Calu3 (cell line): Measurements from ENCODE around the gene MAK. TPM values are rescaled to one million over a fixed set of nuclear protein-coding genes. Genes with fewer than 3 reads are reported as not detected.

Experiments
- BruUV-seq: library from RNA; stranded (reverse); fragments of 400-500 nt; replicated peaks from 2 replicates; lab custom pipeline; 2021; lab: Mats Ljungman, UMichigan
- CTCF ChIA-PET: fragments of 300-600 bp; sonication (Branson Sonifier 250); formaldehyde crosslinking; loops from one replicate; lab custom pipeline; 2022; ENCODE audit warnings: antibody characterized with exemption; lab: Charles Lee
- DNase-seq: peaks from one replicate; pipeline ENCODE4 v3.0.0; 2022
- H3K27ac Mint-ChIP-seq: one replicate; pipeline ENCODE4 v1.8.0; 2022; ENCODE audit warnings: mixed read lengths; ENCODE audit not compliant: unreplicated experiment
- H3K27me3 Mint-ChIP-seq: one replicate; pipeline ENCODE4 v1.8.0; 2022; ENCODE audit warnings: mixed read lengths; ENCODE audit not compliant: unreplicated experiment
- H3K36me3 Mint-ChIP-seq: one replicate; pipeline ENCODE4 v1.8.0; 2022; ENCODE audit warnings: mild to moderate bottlenecking, moderate library complexity, mixed read lengths; ENCODE audit not compliant: insufficient read depth, unreplicated experiment
- H3K4me1 Mint-ChIP-seq: one replicate; pipeline ENCODE4 v1.8.0; 2022; ENCODE audit warnings: mild to moderate bottlenecking, low read depth, mixed read lengths; ENCODE audit not compliant: unreplicated experiment
- H3K4me3 Mint-ChIP-seq: one replicate; pipeline ENCODE4 v1.8.0; 2022; ENCODE audit warnings: mild to moderate bottlenecking, low read depth, moderate library complexity, mixed read lengths; ENCODE audit not compliant: unreplicated experiment
- H3K9me3 Mint-ChIP-seq: one replicate; pipeline ENCODE4 v1.8.0; 2022; ENCODE audit warnings: low read depth, mixed read lengths; ENCODE audit not compliant: unreplicated experiment
- CTCF ChIP-seq: fragments of 200-600 bp; IDR thresholded peaks from one replicate; pipeline ENCODE4 v1.8.0; 2022; ENCODE audit warnings: antibody characterized with exemption; ENCODE audit not compliant: unreplicated experiment
- intact Hi-C: fragments of 100-400 bp; cut with micrococcal nuclease; formaldehyde crosslinking; loops from one replicate; pipeline ENCODE4 v1.10.0; 2022; ENCODE audit not compliant: unreplicated experiment
- total RNA-seq: library from RNA; stranded (reverse); gene quantifications from 2 replicates; pipeline ENCODE4 v1.2.3, GENCODE V29; 2022

The MAK gene
- total RNA-seq, 1 experiment from 2014 or later = 0.35 TPM

DNA sequence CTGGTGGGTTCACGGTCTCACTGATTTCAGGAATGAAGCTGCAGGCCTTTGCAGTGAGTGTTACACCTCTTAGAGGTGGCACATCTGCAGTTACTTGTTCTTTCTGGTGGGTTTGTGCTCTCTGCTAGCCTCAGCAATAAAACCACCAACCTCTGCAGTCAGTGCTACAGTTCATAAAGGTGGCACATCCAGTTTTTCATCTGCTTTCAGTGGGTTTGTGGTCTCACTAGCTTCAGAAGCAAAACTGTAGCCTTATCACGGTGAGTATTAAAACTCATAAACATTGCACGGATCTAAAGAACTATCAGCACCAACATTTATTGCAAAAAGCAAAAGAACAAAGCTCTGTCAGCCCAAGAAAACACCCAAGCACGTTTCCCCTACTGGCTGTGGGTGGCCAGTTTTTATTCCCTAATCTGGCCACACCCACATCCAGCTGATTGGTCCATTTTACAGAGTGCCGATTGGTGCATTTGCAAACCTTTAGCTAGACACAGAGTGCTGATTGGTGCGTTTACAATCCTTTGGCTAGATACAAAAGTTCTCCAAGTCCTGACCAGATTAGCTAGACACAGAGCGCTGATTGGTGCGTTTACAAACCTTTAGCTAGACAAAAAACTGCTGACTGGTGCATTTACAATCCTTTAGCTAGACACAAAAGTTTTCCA lies 118.9 kb downstream of the MAK start:
- H3K4me3 Mint-ChIP-seq = peak overlapping the region; percentile 58
- no peaks in the 10 kb centered on the region for H3K27me3 Mint-ChIP-seq
- H3K36me3 Mint-ChIP-seq = peaks cover 15% of the 10 kb centered on the region
- no peak for TF ChIP-seq CTCF
- intact Hi-C loops = no loop called here
- H3K4me1 Mint-ChIP-seq = peaks cover 9% of the 10 kb centered on the region
- CTCF ChIA-PET = interaction anchor here (0.6 kb wide), 1 partner anchor 197 kb away, joined by 3 read pairs; no protein-coding TSS in a partner anchor
- DNase-seq = no peak
- no TSS peak for BruUV-seq
- H3K9me3 Mint-ChIP-seq = no peaks in the 10 kb centered on the region
- no peak overlapping the region for H3K27ac Mint-ChIP-seq

DNA sequence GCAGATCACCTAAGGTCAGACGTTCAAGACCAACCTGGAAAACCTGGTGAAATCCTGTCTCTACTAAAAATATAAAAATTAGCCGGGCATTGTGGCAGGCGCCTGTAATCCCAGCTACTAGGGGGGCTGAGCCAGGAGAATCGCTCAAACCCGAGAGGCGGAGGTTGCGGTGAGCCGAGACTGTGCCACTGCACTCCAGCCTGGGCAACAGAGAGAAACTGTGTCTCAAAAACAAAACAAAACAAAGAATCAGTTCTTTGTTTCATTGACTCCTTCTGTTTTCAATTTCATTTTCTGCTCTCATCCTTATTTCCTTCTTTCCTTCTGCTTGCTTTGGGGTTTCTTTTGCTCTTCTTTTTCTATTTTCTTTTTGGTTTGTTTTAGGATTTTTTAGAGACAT lies 124.4 kb downstream of the MAK start:
- H3K9me3 Mint-ChIP-seq = no peaks in the 10 kb centered on the region
- no TSS peak for BruUV-seq
- H3K4me1 Mint-ChIP-seq = no peaks in the 10 kb centered on the region
- CTCF ChIA-PET = no interaction called here
- no peak for DNase-seq
- peaks cover 10% of the 10 kb centered on the region for H3K36me3 Mint-ChIP-seq
- TF ChIP-seq CTCF = no peak
- H3K27ac Mint-ChIP-seq = no peak overlapping the region
- H3K27me3 Mint-ChIP-seq = no peaks in the 10 kb centered on the region
- H3K4me3 Mint-ChIP-seq = no peak overlapping the region
- intact Hi-C loops = no loop called here

Other genes starting within 250 kb of the MAK start
- not detected in 2 replicates for gene C6orf52, start 143.9 kb downstream of the MAK start, total RNA-seq
- 14.3 and 15.8 TPM in 2 replicates for gene PAK1IP1, start 143.6 kb downstream of the MAK start, total RNA-seq
- gene TMEM14C, start 115.5 kb downstream of the MAK start, total RNA-seq = 53.4 and 53.6 TPM in 2 replicates
- 50.4 and 63.9 TPM in 2 replicates for gene TMEM14B, start 90.7 kb downstream of the MAK start, total RNA-seq
- gene GCM2, start 43.5 kb upstream of the MAK start, total RNA-seq = not detected in 2 replicates
- 0.12 TPM in 1 of 2 replicates, not detected in the other for gene SYCP2L, start 48.5 kb upstream of the MAK start, total RNA-seq
- 0.20 and 0.47 TPM in 2 replicates for gene ELOVL2, start 205.8 kb upstream of the MAK start, total RNA-seq